K562 (cell line): ENCODE data around the gene ZNF121. TPM values are rescaled to one million over a fixed set of nuclear protein-coding genes. Genes with fewer than 3 reads are reported as not detected.

Experiments
- BRCA1 ChIP-seq, 2 experiments: fragments of 450-650 bp in 1 of 2; sonication (generic) in 1 of 2; formaldehyde crosslinking in 1 of 2; IDR thresholded peaks; 2 replicates each; pipeline versions ENCODE4 v1.5.0 to v1.6.1; 2017 to 2020; ENCODE audit warnings: mild to moderate bottlenecking in 1 of 2, missing genetic modification reagents in 1 of 2
- CEBPZ ChIP-seq: fragments of 150-350 bp; IDR thresholded peaks from 2 replicates; pipeline ENCODE4 v1.6.1; 2014; ENCODE audit warnings: low read depth, mild to moderate bottlenecking, low read length, borderline replicate concordance
- CUX1 ChIP-seq: fragments of 200-800 bp; sonication (Bioruptor generic); IDR thresholded peaks from 2 replicates; pipeline ENCODE4 v1.6.1; 2016; ENCODE audit warnings: missing genetic modification characterization, missing compliant biosample characterization
- HCFC1 ChIP-seq: IDR thresholded peaks from 2 replicates; pipeline ENCODE4 v1.6.1; 2012; ENCODE audit warnings: low read depth, low read length, improper control_type of control experiment
- KDM2B ChIP-seq: fragments of 250-450 bp; sonication (Bioruptor Pico); IDR thresholded peaks from 2 replicates; pipeline ENCODE4 v1.8.0; 2021; ENCODE audit warnings: mild to moderate bottlenecking, moderate library complexity
- SAFB2 ChIP-seq: fragments of 200-400 bp; formaldehyde crosslinking; IDR thresholded peaks from 2 replicates; pipeline ENCODE4 v1.6.1; 2018; ENCODE audit warnings: borderline replicate concordance, low read length, low read depth, moderate library complexity; ENCODE audit not compliant: severe bottlenecking
- TBP ChIP-seq: optimal IDR thresholded peaks from 2 replicates; pipeline ENCODE3; 2011; ENCODE audit warnings: low read depth, low read length, improper control_type of control experiment
- ZBTB49 ChIP-seq: sonication (generic); formaldehyde crosslinking; IDR thresholded peaks from 2 replicates; pipeline ENCODE4 v1.8.0; 2022; ENCODE audit warnings: missing genetic modification reagents, mild to moderate bottlenecking, borderline replicate concordance
- ZNF507 ChIP-seq: conservative IDR thresholded peaks from 2 replicates; pipeline ENCODE4 v1.6.1; 2017; ENCODE audit warnings: missing genetic modification characterization, missing compliant biosample characterization
- polyA plus RNA-seq, 8 experiments: library from polyadenylated mRNA; depleted of rRNA in 4 of 8; stranded (reverse) in 5 of 8; unstranded in 3 of 8; fragments of >200 nt; fragmentation: Nextera tagmentation in 2 of 8; fragmentation: Illumina TruSeq in 1 of 8; extraction: Ambion mirVana in 2 of 8; extraction: Trizol in 1 of 8; gene quantifications; 2 replicates each; pipeline versions ENCODE4 v1.2.1 to v1.2.3, GENCODE V29; 2011 to 2014; ENCODE audit warnings: inconsistent platforms in 1 of 8, missing spikeins in 1 of 8
- total RNA-seq, 7 experiments: library from RNA; depleted of rRNA in 6 of 7; stranded (reverse); fragments of >200 nt in 6 of 7; fragmentation: Illumina TruSeq in 2 of 7; extraction: Trizol in 2 of 7; gene quantifications; 2 replicates each; pipeline versions ENCODE4 v1.2.1 to v1.2.3, GENCODE V29; 2011 to 2021; ENCODE audit warnings: low replicate concordance in 1 of 7
- TF ChIP-seq, protein P1 (sequence below): sonication (generic); formaldehyde crosslinking; IDR thresholded peaks from 2 replicates; pipeline ENCODE4 v1.5.0; 2020; ENCODE audit warnings: missing genetic modification reagents
- TF ChIP-seq, protein P2 (sequence below): fragments of 250-450 bp; sonication (Bioruptor Pico); IDR thresholded peaks from 2 replicates; pipeline ENCODE4 v1.4.0; 2020; ENCODE audit warnings: borderline replicate concordance

The ZNF121 gene
- total and polyA plus RNA-seq, 9 of the 15 experiments (the other 6 are each of a cell fraction or from before 2014, with no cell fraction given), result 14.6 to 115 (median 33.4) TPM

- TF ChIP-seq KDM2B (no peak), HCFC1 (peak; percentile 77), CUX1 (no peak), BRCA1 (IDR thresholded peaks at IDR 0.05) (no peak), BRCA1 (CRISPR knock-in tag; IDR thresholded peaks at IDR 0.05) (no peak), ZNF507 (no peak), ZBTB49 (CRISPR knock-in tag) (no peak), SAFB2 (no peak), CEBPZ (no peak), TBP (peak; percentile 58)
- TF ChIP-seq, protein P1, sequence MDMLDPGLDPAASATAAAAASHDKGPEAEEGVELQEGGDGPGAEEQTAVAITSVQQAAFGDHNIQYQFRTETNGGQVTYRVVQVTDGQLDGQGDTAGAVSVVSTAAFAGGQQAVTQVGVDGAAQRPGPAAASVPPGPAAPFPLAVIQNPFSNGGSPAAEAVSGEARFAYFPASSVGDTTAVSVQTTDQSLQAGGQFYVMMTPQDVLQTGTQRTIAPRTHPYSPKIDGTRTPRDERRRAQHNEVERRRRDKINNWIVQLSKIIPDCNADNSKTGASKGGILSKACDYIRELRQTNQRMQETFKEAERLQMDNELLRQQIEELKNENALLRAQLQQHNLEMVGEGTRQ, result no peak
- TF ChIP-seq, protein P2, sequence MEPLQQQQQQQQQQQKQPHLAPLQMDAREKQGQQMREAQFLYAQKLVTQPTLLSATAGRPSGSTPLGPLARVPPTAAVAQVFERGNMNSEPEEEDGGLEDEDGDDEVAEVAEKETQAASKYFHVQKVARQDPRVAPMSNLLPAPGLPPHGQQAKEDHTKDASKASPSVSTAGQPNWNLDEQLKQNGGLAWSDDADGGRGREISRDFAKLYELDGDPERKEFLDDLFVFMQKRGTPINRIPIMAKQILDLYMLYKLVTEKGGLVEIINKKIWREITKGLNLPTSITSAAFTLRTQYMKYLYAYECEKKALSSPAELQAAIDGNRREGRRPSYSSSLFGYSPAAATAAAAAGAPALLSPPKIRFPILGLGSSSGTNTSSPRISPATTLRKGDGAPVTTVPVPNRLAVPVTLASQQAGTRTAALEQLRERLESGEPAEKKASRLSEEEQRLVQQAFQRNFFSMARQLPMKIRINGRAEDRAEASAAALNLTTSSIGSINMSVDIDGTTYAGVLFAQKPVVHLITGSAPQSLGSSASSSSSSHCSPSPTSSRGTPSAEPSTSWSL (CRISPR knock-in tag), result no peak
Observed at GRCh38 chr19:9621156-9622037, 37.1 kb upstream of the ZNF121 start, which contains the start of gene ZNF561 (continued).
